H1 (cell line): ENCODE results near the gene SPATA16. TPM values are rescaled to one million over a fixed set of nuclear protein-coding genes. Genes with fewer than 3 reads are reported as not detected.
"Not testable (repeated sequence)": the region's sequence is repeated elsewhere in the genome, so short reads cannot be mapped to it uniquely, and the experiment has no call there.

Experiments
- CTCF ChIA-PET: fragments of 300-600 bp; sonication (Branson Sonifier 250); formaldehyde crosslinking; loops from one replicate; lab custom pipeline; 2021; ENCODE audit not compliant: partially characterized antibody; lab: Charles Lee
- POLR2A ChIA-PET: fragments of 300-600 bp; sonication (Branson Sonifier 250); formaldehyde crosslinking; loops from one replicate; lab custom pipeline; 2021; ENCODE audit warnings: inconsistent platforms; ENCODE audit not compliant: partially characterized antibody; lab: Charles Lee
- DNase-seq, 2 experiments: peaks; one replicate each; pipeline versions ENCODE4 v3.0.0 to v3.0.0-alpha.2; 2010 to 2022; ENCODE audit warnings: low spot score in 2 of 2, low read depth in 1 of 2, mixed read lengths in 1 of 2
- FAIRE-seq: peaks from 2 replicates; lab custom pipeline; 2011; peaks lifted over from hg19 to GRCh38; lab: Jason Lieb, UNC
- H2AFZ ChIP-seq: 2 replicates; pipeline ENCODE4 v1.8.1; 2012; ENCODE audit warnings: low read length, inconsistent platforms
- H2AK5ac ChIP-seq: 2 replicates; pipeline ENCODE4 v1.6.1; 2013; ENCODE audit warnings: low read depth, low read length
- H2BK120ac ChIP-seq: replicated peaks from 2 replicates; pipeline ENCODE3; 2013; ENCODE audit warnings: low read depth, low read length, inconsistent platforms
- H2BK12ac ChIP-seq: 2 replicates; pipeline ENCODE4 v1.6.1; 2013; ENCODE audit warnings: low read depth, low read length
- H2BK15ac ChIP-seq: 2 replicates; pipeline ENCODE4 v1.6.1; 2013; ENCODE audit warnings: low read length
- H2BK20ac ChIP-seq: 2 replicates; pipeline ENCODE4 v1.6.1; 2013; ENCODE audit warnings: low read length
- H2BK5ac ChIP-seq: 2 replicates; pipeline ENCODE4 v1.6.1; 2013; ENCODE audit warnings: low read depth, low read length
- H3K14ac ChIP-seq: 2 replicates; pipeline ENCODE4 v1.6.1; 2013; ENCODE audit warnings: inconsistent platforms; ENCODE audit not compliant: insufficient read length
- H3K18ac ChIP-seq: 2 replicates; pipeline ENCODE4 v1.6.1; 2013; ENCODE audit warnings: low read length; ENCODE audit errors: extremely low read depth
- H3K23ac ChIP-seq: 2 replicates; pipeline ENCODE4 v1.6.1; 2013; ENCODE audit warnings: inconsistent platforms; ENCODE audit not compliant: insufficient read length
- H3K23me2 ChIP-seq: 2 replicates; pipeline ENCODE4 v1.6.1; 2013; ENCODE audit warnings: low read depth, low read length
- H3K27ac ChIP-seq: 2 replicates; pipeline ENCODE4 v1.6.1; 2011; ENCODE audit warnings: low read depth, low read length, inconsistent platforms
- H3K27me3 ChIP-seq, 4 experiments: replicated peaks in 1 of 4; 1 replicate in 1 of 4; 2 replicates in 3 of 4; pipeline versions ENCODE4 v1.6.1 to v1.8.1; 2011 to 2013; ENCODE audit warnings: low read length in 3 of 4, mild to moderate bottlenecking in 3 of 4, inconsistent platforms in 2 of 4, mixed read lengths in 2 of 4, moderate library complexity in 1 of 4; ENCODE audit not compliant: control insufficient read depth in 3 of 4, insufficient read depth in 3 of 4; ENCODE audit errors: extremely low read depth in 1 of 4
- H3K36me3 ChIP-seq, 4 experiments: 2 replicates each; pipeline versions ENCODE4 v1.6.1 to v1.8.1; 2011 to 2013; ENCODE audit warnings: mild to moderate bottlenecking in 4 of 4, low read length in 3 of 4, moderate library complexity in 2 of 4, control low read depth in 1 of 4, inconsistent platforms in 1 of 4; ENCODE audit not compliant: insufficient read depth in 4 of 4, control insufficient read depth in 2 of 4
- H3K4ac ChIP-seq: replicated peaks from 2 replicates; pipeline ENCODE3; 2013; ENCODE audit warnings: low read length, low read depth, mixed read lengths, inconsistent platforms; ENCODE audit not compliant: insufficient read length
- H3K4me1 ChIP-seq, 4 experiments: replicated peaks in 1 of 4; 1 replicate in 1 of 4; 2 replicates in 3 of 4; pipeline versions ENCODE4 v1.6.1 to v1.8.1; 2011 to 2013; ENCODE audit warnings: low read length in 3 of 4, inconsistent platforms in 2 of 4, mixed read lengths in 1 of 4; ENCODE audit not compliant: insufficient read depth in 4 of 4, control insufficient read depth in 3 of 4
- H3K4me2 ChIP-seq, 2 experiments: 2 replicates each; pipeline versions ENCODE4 v1.6.1 to v1.8.1; 2011 to 2013; ENCODE audit warnings: low read depth in 2 of 2, low read length in 2 of 2, control low read depth in 1 of 2, inconsistent platforms in 1 of 2, mild to moderate bottlenecking in 1 of 2; ENCODE audit not compliant: insufficient read depth in 1 of 2
- H3K4me3 ChIP-seq, 4 experiments: fragments of 200-600, 300-600 bp in 1 of 4; sonication (generic), shearing (Covaris generic), sonication (Bioruptor Twin) in 1 of 4; 2 replicates each; pipeline versions ENCODE4 v1.5.1 to v1.8.1; 2011 to 2016; ENCODE audit warnings: low read length in 4 of 4, low read depth in 3 of 4, control low read depth in 2 of 4, inconsistent platforms in 2 of 4, mild to moderate bottlenecking in 2 of 4, mixed read lengths in 1 of 4, moderate library complexity in 1 of 4; ENCODE audit not compliant: insufficient read depth in 2 of 4; ENCODE audit errors: extremely low read depth in 1 of 4
- H3K56ac ChIP-seq: replicated peaks from 2 replicates; pipeline ENCODE3; 2013; ENCODE audit warnings: low read depth, mild to moderate bottlenecking, mixed read lengths, low read length, inconsistent platforms; ENCODE audit not compliant: insufficient read length
- H3K79me1 ChIP-seq: 2 replicates; pipeline ENCODE4 v1.6.1; 2013; ENCODE audit warnings: low read depth, low read length, control low read depth
- H3K79me2 ChIP-seq, 2 experiments: 2 replicates each; pipeline versions ENCODE4 v1.6.1 to v1.8.1; 2012 to 2013; ENCODE audit warnings: low read length in 2 of 2, mild to moderate bottlenecking in 2 of 2, inconsistent platforms in 1 of 2; ENCODE audit not compliant: insufficient read depth in 2 of 2, control insufficient read depth in 1 of 2
- H3K9ac ChIP-seq, 4 experiments: replicated peaks in 1 of 4; 1 replicate in 1 of 4; 2 replicates in 3 of 4; pipeline versions ENCODE4 v1.6.1 to v1.8.1; 2011 to 2013; ENCODE audit warnings: low read depth in 3 of 4, low read length in 3 of 4, control low read depth in 2 of 4, mild to moderate bottlenecking in 2 of 4, moderate library complexity in 2 of 4, inconsistent platforms in 1 of 4; ENCODE audit errors: extremely low read depth in 1 of 4
- H3K9me3 ChIP-seq, 2 experiments: 2 replicates each; pipeline versions ENCODE4 v1.6.1 to v1.8.1; 2012 to 2013; ENCODE audit warnings: mild to moderate bottlenecking in 2 of 2, moderate library complexity in 2 of 2, control low read depth in 1 of 2, inconsistent platforms in 1 of 2, low read depth in 1 of 2, low read length in 1 of 2, mixed read lengths in 1 of 2; ENCODE audit not compliant: insufficient read depth in 2 of 2
- H4K20me1 ChIP-seq, 2 experiments: replicated peaks in 1 of 2; 2 replicates each; pipeline versions ENCODE3 to v1.8.1; 2011 to 2013; ENCODE audit warnings: inconsistent platforms in 2 of 2, low read length in 2 of 2, mild to moderate bottlenecking in 1 of 2; ENCODE audit not compliant: insufficient read depth in 2 of 2, control insufficient read depth in 1 of 2
- H4K5ac ChIP-seq: 2 replicates; pipeline ENCODE4 v1.6.1; 2013; ENCODE audit warnings: low read length, low read depth, mixed read lengths, inconsistent platforms; ENCODE audit not compliant: insufficient read length
- H4K8ac ChIP-seq: 2 replicates; pipeline ENCODE4 v1.8.0; 2013; ENCODE audit warnings: mild to moderate bottlenecking, moderate library complexity, low read length, inconsistent platforms; ENCODE audit not compliant: insufficient read depth; ENCODE audit errors: extremely low read depth
- H4K91ac ChIP-seq: replicated peaks from 2 replicates; pipeline ENCODE3; 2013; ENCODE audit warnings: low read length, mixed read lengths, inconsistent platforms; ENCODE audit not compliant: insufficient read length
- WGBS, 2 experiments: shearing (Covaris generic) in 1 of 2; methylation state at CpG; one replicate each; pipeline versions ENCODE4 v1.1.6 to v1.1.7; 2013 to 2015; ENCODE audit warnings: low lambda C conversion rate in 2 of 2, mixed read lengths in 2 of 2, inconsistent platforms in 1 of 2, low coverage in 1 of 2, missing lambda C conversion rate in 1 of 2; ENCODE audit not compliant: insufficient replicate concordance in 2 of 2, insufficient coverage in 1 of 2, insufficient read length in 1 of 2; ENCODE audit errors: extremely low coverage in 1 of 2, missing lambda C conversion rate in 1 of 2; 5-methylcytosine and 5-hydroxymethylcytosine counted together
- polyA plus RNA-seq, 7 experiments: library from polyadenylated mRNA; depleted of rRNA in 3 of 7; stranded (reverse) in 5 of 7; unstranded in 2 of 7; fragments of >200 nt in 5 of 7; fragments of 200-250 nt in 2 of 7; gene quantifications; 1 replicate in 5 of 7; 2 replicates in 1 of 7; 4 replicates in 1 of 7; pipeline versions ENCODE4 v1.2.1 to v1.2.3, GENCODE V29; 2011 to 2013; ENCODE audit warnings: missing spikeins in 2 of 7, mixed read lengths in 2 of 7
- total RNA-seq: library from RNA; stranded (reverse); fragmentation: NEBNext Ultra II Directional; extraction: Animal tissue kit (Norgen Biotek cat#: 25700); gene quantifications from 2 replicates; pipeline ENCODE4 v1.2.1, GENCODE V29; 2021

SPATA16 gene
- total and polyA plus RNA-seq, 2 of the 8 experiments (the other 6 are each of a cell fraction or from before 2014, with no cell fraction given) = 0.05 to 2.7 TPM

GRCh38 chr3:173159139-173159538 lies 18.1 kb upstream of the SPATA16 start:
- not testable (repeated sequence) for DNase-seq, H4K8ac ChIP-seq

DNA sequence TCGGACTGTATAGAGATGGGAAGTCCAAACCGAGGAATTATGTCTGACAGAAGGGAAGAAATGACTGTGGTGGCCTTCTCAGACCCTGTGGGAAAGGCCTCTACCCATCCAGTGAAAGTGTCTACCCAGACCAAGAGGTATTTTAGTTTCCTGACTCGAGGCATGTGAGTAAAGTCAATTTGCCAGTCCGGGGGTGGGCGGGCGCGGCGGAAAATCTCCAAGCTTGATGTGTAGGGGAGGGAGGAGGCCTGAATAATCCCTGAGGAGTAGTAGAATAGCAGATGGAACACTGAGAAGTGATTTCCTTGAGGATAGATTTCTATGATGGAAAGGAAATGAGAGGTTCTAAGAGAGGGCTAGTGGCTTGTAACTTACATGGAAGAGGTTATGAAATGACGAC lies 15.5 kb upstream of the SPATA16 start:
- H2BK5ac ChIP-seq, H3K79me2 ChIP-seq, H3K4me1 ChIP-seq, H3K56ac ChIP-seq, H3K36me3 ChIP-seq, H3K27me3 ChIP-seq, H3K23me2 ChIP-seq, H3K18ac ChIP-seq, FAIRE-seq, H3K27ac ChIP-seq, H2BK120ac ChIP-seq, H4K20me1 ChIP-seq, H3K4me2 ChIP-seq, H2AFZ ChIP-seq, H3K9ac ChIP-seq, DNase-seq, H3K14ac ChIP-seq, H4K5ac ChIP-seq, H3K9me3 ChIP-seq, H4K8ac ChIP-seq, CTCF ChIA-PET, H4K91ac ChIP-seq, H3K23ac ChIP-seq, H3K79me1 ChIP-seq, POLR2A ChIA-PET, H3K4me3 ChIP-seq, H2BK15ac ChIP-seq, H2AK5ac ChIP-seq, H2BK12ac ChIP-seq, H3K4ac ChIP-seq: not testable (repeated sequence)
- H2BK20ac ChIP-seq = 0 out of 2 replicates have a peak overlapping the region, but pooled peaks have one; percentile 80
- 90% methylated on average over 9 of the region's 9 CpGs; no CpG with 5 or more reads in 1 of the 2 experiments for WGBS, 2 experiments

More at GRCh38 chr3:173159139-173159538, 18.1 kb upstream of the SPATA16 start:
- H3K23ac ChIP-seq, H3K23me2 ChIP-seq, H3K27me3 ChIP-seq, H3K27ac ChIP-seq, H3K14ac ChIP-seq, H2BK15ac ChIP-seq, H2AK5ac ChIP-seq, H3K4ac ChIP-seq, H4K5ac ChIP-seq, CTCF ChIA-PET, H3K36me3 ChIP-seq, H2BK5ac ChIP-seq, H4K91ac ChIP-seq, H3K9ac ChIP-seq, H3K18ac ChIP-seq, H4K20me1 ChIP-seq, FAIRE-seq, H2BK20ac ChIP-seq, H3K4me3 ChIP-seq, H2AFZ ChIP-seq, POLR2A ChIA-PET, H3K9me3 ChIP-seq, H2BK12ac ChIP-seq, H2BK120ac ChIP-seq, H3K56ac ChIP-seq, H3K79me2 ChIP-seq, H3K4me2 ChIP-seq, H3K79me1 ChIP-seq, H3K4me1 ChIP-seq: not testable (repeated sequence)
- 88% methylated on average over 8 of the region's 8 CpGs; no CpG with 5 or more reads in 1 of the 2 experiments for WGBS, 2 experiments
